NCI-H2196 treated with DMSO at 0.1 percent for 48 hours (cell line): ENCODE data around the gene STAC2.
"Not testable (repeated sequence)": the region's sequence is repeated elsewhere in the genome, so short reads cannot be mapped to it uniquely, and the experiment has no call there.

Experiments
- DNase-seq: peaks from one replicate; lab custom pipeline; 2025; ENCODE audit not compliant: unreplicated experiment; lab: John Stamatoyannopoulos, UW

Gene STAC2

GRCh38 chr17:39225308-39225958 is at the start of gene STAC2:
Gene STAC2, minus strand, starts transcription at chr17:39225945. Its CDS starts 443 bp downstream, at chr17:39225502.
- DNase-seq, result no peak

GRCh38 chr17:39271546-39271945 is 45.8 kb upstream of the STAC2 start:
- DNase-seq, result no peak

- DNase-seq, result no peak
Observed at GRCh38 chr17:39270923-39271322, 45.2 kb upstream of the STAC2 start.

DNA sequence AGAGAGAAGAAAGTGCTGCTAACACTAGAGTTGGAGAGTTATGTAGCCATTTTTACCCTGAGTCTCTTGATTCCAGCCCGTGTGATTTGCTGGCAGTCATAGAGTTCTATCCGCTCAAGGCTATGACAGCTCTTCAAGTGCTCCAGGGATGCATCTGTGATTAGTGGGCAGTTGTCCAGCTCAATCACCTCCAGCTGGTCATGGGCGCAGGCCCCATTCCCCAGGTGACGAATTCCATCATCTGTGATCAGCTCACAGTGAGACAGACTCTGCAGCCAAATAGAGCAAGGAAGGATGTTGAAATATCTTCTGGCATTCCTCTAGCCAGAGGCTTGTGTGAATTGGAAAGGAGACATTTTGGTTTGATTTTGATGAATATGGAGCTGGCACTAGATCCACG is 38.4 kb upstream of the STAC2 start:
- DNase-seq, result no peak

DNA sequence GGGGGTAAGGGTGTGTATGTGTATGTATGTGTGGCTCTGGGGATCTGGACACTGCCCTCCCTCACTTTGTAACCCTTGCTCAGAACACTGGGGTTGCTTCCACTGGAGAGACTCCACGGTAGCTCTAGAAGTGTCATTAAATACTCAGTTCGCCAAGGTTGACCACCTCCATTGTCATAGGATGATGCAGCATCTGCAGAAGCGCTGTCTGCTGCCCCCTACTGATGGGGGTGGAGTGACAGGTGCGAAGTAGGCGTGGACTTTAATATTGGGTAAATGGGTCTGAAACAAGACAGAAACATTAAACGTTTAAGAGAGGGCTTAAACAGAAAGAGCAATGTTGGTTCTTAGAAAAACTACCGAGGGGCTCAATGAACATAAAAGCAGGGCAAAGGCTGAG is 35.5 kb upstream of the STAC2 start:
- DNase-seq, result no peak

DNA sequence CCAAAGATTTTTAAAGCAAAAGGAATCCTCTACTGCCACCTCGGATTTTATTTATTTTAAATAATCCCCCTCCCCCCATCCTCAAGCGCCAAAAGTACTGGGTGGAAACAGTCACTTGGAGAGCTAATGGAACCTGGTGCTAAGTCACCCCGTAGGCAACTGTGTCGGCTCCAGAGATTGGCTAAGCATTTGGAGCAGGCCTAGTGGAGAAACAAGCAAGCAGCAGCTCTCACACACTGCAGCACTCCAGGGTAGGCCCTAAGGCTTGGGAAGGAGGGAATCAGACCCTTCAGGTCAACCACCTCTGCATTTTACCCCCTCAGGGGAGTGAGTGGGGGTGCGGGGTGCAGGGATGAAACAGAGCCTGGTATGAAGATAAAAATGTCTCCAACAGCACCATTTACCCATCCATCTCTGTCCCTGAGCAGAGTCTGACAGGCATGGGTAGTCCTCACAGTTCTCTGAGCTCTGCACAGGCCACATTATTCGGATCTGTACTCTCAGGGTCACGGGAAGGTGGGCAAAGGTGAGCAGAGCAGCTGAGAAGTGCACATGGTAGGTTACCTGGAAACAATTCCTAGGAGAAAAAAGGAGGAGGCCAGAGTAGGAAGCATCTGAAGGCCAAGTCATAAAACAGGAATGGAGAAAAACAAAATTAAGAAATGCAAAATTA is 27.2 kb upstream of the STAC2 start:
- no peak for DNase-seq

DNA sequence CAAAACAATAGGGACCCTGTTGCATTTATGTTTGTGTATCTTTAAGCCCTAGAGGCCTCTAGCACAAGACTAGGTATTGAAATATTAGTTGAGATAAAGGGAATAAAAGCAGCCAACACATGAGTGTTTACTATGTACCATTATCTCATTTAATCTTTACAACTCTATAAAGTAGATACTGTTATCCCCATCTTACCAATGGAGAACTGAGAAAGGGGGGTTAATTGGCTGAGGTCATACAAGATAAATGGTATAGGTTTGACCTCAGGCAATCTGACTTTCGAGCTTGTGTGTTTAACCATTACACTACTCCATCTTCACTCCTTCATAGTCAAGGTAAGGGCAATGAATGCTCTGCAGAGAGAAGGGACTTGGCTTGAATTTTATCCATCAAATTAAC is 26.3 kb upstream of the STAC2 start:
- DNase-seq, result no peak

DNA sequence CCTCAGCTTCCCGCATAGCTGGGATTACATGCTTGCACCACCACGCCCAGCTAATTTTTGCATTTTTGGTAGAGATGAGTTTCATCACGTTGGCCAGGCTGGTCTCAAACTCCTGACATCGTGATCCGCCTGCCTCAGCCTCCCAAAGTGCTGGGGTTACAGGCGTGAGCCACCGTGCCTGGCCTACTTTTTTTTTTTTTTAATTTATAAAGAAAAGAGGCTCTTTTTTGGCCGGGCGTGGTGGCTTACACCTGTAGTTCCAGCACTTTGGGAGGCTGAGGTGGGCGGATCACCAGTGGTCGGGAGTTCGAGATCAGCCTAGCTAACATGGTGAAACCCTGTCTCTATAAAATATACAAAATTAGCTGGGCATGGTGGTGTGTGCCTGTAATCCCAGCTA is 24.3 kb upstream of the STAC2 start:
- DNase-seq, result not testable (repeated sequence)

DNA sequence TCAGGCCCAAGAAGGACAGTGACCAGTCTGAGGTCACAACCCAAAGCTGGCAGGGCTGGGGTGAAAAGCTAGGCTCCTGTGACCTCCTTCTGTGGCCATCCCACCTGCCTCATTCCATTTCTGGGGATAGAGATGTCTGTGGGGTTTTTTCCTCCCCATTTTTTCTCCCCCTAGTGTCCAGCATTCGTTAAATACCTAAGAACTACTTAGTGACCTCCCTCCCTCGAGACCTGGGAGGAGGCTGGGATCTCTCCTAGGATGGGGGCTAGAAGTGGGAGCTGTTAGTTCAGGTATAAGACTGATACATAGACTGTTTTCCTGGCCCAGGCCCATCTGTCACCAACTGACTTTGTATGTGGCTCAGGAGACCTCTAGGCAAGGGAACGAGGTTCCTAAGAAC is 20.5 kb upstream of the STAC2 start:
- no peak for DNase-seq

GRCh38 chr17:39244600-39245570 is 19.1 kb upstream of the STAC2 start:
- DNase-seq, result peak; percentile 20

- no peak for DNase-seq
Observed at GRCh38 chr17:39244016-39244599, 18.4 kb upstream of the STAC2 start.

DNA sequence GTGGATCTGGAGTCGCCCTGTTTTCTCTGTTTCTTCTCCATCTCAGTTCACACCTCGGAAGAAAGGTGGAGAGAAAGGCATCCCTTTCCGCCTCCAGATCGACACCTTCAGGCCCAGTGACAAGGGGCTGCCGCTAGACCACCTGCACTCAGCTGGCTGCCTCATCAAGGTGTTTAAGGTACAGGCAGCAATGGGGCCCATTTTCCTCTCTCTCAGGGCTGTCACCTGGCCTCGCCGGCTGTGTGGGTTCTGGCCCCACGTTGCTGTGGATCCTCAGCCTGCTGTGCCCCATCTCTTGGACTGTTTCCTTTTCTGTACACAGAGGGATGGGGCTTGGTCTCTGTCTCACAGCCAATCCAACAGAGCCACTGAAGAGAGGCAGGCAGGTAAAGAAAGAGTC is 17.4 kb upstream of the STAC2 start:
- DNase-seq, result no peak

GRCh38 chr17:39240631-39241030 is 14.9 kb upstream of the STAC2 start:
- DNase-seq, result no peak

- DNase-seq, result peak; percentile 48
Observed at GRCh38 chr17:39239640-39240314, 14.0 kb upstream of the STAC2 start.

DNA sequence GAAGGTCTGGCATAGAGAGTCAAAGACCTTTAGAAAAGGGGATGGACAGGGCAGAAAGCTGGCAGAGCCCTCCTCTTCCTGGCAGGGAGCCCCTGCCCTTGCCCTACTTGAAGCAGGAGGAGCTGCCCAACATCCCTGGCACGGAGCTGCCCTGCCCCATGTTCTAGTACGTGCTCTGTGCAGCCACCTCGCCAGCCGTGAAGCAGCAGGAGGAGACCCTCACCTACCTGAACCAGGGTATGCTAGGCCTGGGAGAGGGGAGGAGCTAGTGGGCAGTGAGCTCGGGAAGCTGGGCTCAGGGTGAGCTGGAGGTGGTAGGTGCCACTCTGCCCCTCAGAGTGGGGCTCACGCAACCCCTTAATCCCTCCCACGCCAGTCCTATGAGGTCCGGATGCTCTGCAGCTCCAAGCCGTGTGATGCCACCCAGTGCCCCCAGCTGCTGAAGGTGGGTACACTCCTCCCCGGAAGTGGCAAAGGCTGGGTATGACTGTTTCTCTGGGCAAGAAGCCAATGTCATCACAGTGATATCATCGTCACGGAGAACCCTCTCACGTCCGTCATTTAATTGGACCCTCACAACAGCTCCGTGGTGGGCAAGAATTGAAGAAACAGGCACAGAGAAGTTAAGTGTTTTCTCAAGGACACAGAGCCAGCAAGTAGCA is 12.7 kb upstream of the STAC2 start:
- DNase-seq, result peak; percentile 37

DNA sequence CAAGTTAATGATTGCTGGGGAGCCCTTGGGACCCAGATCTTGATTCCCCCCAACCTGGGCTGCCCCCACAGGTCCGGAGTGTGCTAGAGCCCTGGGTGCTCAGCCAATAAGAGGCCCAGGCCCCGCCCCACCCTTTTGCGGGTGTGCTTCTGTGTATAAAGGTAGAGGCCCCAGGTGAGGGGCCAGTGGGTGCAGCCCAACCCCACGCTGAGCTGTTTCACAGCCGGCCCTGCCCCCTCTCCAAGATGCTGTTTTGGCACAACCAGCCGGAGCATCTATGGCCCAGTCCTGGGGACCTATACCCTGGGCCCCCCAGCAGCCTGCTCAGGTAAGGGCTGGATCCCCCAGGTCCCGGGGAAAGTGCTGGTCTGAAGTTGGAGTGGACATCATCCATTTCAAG is 11.8 kb upstream of the STAC2 start:
- DNase-seq, result no peak

- DNase-seq, result no peak
Observed at GRCh38 chr17:39236981-39237441, 11.3 kb upstream of the STAC2 start.

DNA sequence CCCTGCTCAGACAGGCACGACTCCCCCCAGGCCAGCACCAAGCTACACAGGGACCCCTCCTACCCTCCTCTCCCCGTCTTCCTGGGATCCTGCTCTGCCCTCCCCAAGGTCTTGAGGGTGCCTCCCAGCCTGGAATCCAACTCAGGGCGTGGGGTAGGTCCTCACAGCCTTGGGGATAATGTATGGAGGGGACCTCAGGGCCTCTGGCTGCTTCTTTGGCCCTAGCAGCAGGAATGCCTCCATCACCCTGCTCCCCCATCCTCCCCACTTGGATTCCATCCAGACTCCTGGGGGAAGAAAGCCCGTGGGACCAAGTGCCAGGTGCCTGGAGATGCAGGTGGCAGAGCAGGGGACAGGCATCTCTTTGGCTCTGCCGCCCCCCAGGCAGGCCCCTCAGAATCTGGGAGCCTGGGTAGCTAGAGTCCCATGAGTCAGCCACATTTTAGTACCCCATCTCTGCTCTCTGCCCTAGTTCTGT is 10.7 kb upstream of the STAC2 start:
- DNase-seq, result no peak

DNA sequence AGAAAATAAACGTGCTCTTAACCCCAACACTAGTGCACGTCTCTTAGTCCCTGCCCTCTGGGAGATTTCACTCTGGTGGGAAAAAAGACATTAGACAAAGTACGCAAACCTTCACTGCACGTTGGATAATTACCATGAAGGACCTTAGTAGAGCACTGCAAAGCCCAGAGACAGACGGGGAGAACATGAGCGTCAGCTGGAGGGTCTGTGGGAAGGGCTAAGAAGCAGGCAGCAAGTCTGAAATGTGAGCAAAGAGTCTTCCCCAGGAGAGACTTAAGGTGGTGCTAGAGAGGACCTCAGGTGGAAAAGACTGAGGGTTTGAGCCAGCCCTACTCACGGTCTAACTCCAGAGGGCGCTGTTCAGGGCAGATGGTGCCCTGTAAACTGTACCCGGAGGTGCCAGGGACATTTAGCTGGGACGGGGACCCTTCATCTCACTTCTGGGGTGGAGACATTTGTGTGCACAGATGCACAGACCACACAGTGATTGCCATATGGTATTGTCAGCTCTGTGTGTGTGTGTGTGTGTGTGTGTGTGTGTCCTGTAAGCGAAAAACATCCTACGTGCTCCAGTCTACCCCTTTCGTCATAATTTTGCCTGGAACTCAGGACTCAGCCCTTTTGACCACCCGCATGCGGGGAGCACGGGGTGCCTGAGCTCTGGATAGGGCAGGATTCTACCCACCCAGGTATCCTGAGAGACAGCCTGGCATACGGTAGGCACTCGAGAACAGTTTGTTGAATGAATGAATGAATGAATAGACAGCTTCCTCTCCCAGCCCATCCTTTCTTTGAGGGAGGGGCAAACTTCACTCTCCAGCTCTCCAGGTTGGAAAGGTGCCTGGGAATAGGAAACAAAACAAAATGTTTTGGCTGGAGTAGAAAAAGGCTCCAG is 10.1 kb upstream of the STAC2 start:
- peak; percentile 4 for DNase-seq
